HepG2 (cell line): Measurements from ENCODE around the gene ZNF3. TPM values are rescaled to one million over a fixed set of nuclear protein-coding genes. Genes with fewer than 3 reads are reported as not detected.

ENCODE experiments used
- BCLAF1 ChIP-seq: fragments of 450-650 bp; IDR thresholded peaks from 2 replicates; pipeline ENCODE4 v1.6.1; 2017; ENCODE audit warnings: mild to moderate bottlenecking
- CBX1 ChIP-seq: IDR thresholded peaks from one replicate; pipeline ENCODE4 v1.6.1; 2016; ENCODE audit warnings: antibody characterized with exemption, low read depth
- GLI4 ChIP-seq: sonication (generic); formaldehyde crosslinking; IDR thresholded peaks from 2 replicates; pipeline ENCODE4 v1.5.1; 2020; ENCODE audit warnings: missing genetic modification reagents, mild to moderate bottlenecking, moderate library complexity, borderline replicate concordance
- HNRNPLL ChIP-seq: fragments of 200-400 bp; formaldehyde crosslinking; IDR thresholded peaks from 2 replicates; pipeline ENCODE4 v1.6.1; 2017; ENCODE audit warnings: mild to moderate bottlenecking, low read depth, low read length; ENCODE audit not compliant: poor library complexity, severe bottlenecking
- NFRKB ChIP-seq: fragments of 450-650 bp; IDR thresholded peaks from 2 replicates; pipeline ENCODE4 v1.6.1; 2017
- PRDM10 ChIP-seq: sonication (generic); formaldehyde crosslinking; IDR thresholded peaks from 2 replicates; pipeline ENCODE4 v1.4.0; 2020; ENCODE audit warnings: low read depth, missing genetic modification reagents
- PRMT3 ChIP-seq: sonication (generic); formaldehyde crosslinking; IDR thresholded peaks from 2 replicates; pipeline ENCODE4 v1.8.1; 2022; ENCODE audit warnings: low read depth, mild to moderate bottlenecking, moderate library complexity, missing genetic modification reagents, borderline replicate concordance
- SMYD3 ChIP-seq: sonication (generic); formaldehyde crosslinking; IDR thresholded peaks from 2 replicates; pipeline ENCODE4 v1.8.1; 2023; ENCODE audit warnings: mild to moderate bottlenecking, missing genetic modification reagents
- SNRNP70 ChIP-seq: fragments of 200-400 bp; formaldehyde crosslinking; IDR thresholded peaks from 2 replicates; pipeline ENCODE4 v1.6.1; 2017; ENCODE audit warnings: mild to moderate bottlenecking, low read depth, low read length, moderate library complexity
- ZNF292 ChIP-seq: sonication (generic); formaldehyde crosslinking; IDR thresholded peaks from 2 replicates; pipeline ENCODE4 v1.8.1; 2022; ENCODE audit warnings: mild to moderate bottlenecking, low read depth, missing genetic modification reagents, borderline replicate concordance
- ZNF337 ChIP-seq: sonication (generic); formaldehyde crosslinking; IDR thresholded peaks from 2 replicates; pipeline ENCODE4 v1.5.1; 2020; ENCODE audit warnings: missing genetic modification reagents, low read depth, mild to moderate bottlenecking, borderline replicate concordance
- ZNF501 ChIP-seq: sonication (generic); formaldehyde crosslinking; IDR thresholded peaks from 2 replicates; pipeline ENCODE4 v1.5.1; 2020; ENCODE audit warnings: mild to moderate bottlenecking, moderate library complexity, missing genetic modification reagents
- ZNF569 ChIP-seq: sonication (generic); formaldehyde crosslinking; IDR thresholded peaks from 2 replicates; pipeline ENCODE4 v1.5.0; 2020; ENCODE audit warnings: mild to moderate bottlenecking, missing genetic modification reagents, moderate library complexity, borderline replicate concordance
- ZNF644 ChIP-seq: IDR thresholded peaks from 2 replicates; pipeline ENCODE4 v1.6.1; 2016; ENCODE audit warnings: low read depth
- polyA plus RNA-seq, 8 experiments: library from polyadenylated mRNA; depleted of rRNA in 3 of 8; stranded (reverse) in 7 of 8; unstranded in 1 of 8; fragments of >200 nt; fragmentation: Illumina TruSeq in 4 of 8; extraction: Trizol in 4 of 8; gene quantifications; 2 replicates each; pipeline versions ENCODE4 v1.2.1 to v1.2.3, GENCODE V29; 2011 to 2016; ENCODE audit warnings: low read depth in 4 of 8, missing spikeins in 1 of 8, mixed read lengths in 1 of 8; ENCODE audit not compliant: insufficient read depth in 1 of 8
- total RNA-seq, 5 experiments: library from RNA; depleted of rRNA; stranded (reverse); fragments of >200 nt; fragmentation: Illumina TruSeq; extraction: Trizol; gene quantifications; 2 replicates each; pipeline ENCODE4 v1.2.3, GENCODE V29; 2016; ENCODE audit warnings: low read depth in 1 of 5
- TF ChIP-seq, protein P1 (sequence below): sonication (generic); formaldehyde crosslinking; IDR thresholded peaks from 2 replicates; pipeline ENCODE4; 2020; ENCODE audit warnings: missing genetic modification reagents, mild to moderate bottlenecking, borderline replicate concordance

The ZNF3 gene
- total and polyA plus RNA-seq, 2 of the 13 experiments (the other 11 are each of a cell fraction or from before 2014, with no cell fraction given) = 33.7 to 56.9 TPM

DNA sequence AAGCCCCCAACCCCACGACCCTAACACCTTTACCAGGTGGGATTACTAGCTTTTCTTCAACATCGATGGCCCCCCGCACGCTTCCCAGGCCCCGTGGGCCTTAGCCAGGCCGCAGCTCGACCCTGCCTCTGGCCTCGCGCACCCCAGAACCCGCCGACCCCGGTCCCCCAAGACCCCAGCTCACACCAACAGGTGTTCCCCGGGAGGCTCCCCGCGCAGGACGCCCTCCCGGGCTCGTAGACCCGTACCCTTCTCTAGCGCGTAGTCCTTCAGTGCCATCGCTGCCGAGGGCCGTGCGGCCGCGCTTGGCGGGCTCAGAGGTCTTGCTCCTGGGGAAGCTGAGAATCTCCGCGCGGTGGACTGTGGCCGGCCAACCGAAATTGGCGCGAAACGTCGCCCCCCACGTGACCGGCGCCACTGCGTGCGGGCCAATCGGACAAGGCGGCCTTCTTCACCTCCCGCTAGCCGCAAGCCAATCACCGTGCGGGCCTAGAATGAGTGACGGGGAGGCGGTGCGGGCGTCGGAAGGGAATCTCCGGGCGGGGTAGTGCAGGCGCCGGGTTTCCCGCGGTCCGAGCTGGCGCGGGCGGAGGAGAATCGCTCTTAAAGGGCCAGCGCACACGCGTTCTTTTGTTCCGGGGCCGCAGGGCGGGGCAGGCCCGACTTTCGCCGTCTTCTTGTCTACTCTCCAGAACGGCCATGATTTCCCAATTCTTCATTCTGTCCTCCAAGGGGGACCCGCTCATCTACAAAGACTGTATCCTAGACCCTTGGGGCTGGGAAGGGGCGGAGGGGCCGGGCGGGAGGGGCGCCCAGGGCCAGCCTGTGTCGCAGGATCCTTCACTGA lies 19.7 kb upstream of the ZNF3 start, which contains the start of the genes AP4M1 and MCM7 (continued):
- no peak for TF ChIP-seq ZNF569
- TF ChIP-seq CBX1 = no peak
- TF ChIP-seq, protein P1, sequence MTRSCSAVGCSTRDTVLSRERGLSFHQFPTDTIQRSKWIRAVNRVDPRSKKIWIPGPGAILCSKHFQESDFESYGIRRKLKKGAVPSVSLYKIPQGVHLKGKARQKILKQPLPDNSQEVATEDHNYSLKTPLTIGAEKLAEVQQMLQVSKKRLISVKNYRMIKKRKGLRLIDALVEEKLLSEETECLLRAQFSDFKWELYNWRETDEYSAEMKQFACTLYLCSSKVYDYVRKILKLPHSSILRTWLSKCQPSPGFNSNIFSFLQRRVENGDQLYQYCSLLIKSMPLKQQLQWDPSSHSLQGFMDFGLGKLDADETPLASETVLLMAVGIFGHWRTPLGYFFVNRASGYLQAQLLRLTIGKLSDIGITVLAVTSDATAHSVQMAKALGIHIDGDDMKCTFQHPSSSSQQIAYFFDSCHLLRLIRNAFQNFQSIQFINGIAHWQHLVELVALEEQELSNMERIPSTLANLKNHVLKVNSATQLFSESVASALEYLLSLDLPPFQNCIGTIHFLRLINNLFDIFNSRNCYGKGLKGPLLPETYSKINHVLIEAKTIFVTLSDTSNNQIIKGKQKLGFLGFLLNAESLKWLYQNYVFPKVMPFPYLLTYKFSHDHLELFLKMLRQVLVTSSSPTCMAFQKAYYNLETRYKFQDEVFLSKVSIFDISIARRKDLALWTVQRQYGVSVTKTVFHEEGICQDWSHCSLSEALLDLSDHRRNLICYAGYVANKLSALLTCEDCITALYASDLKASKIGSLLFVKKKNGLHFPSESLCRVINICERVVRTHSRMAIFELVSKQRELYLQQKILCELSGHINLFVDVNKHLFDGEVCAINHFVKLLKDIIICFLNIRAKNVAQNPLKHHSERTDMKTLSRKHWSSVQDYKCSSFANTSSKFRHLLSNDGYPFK (CRISPR knock-in tag) = no peak; the same call in 1 of the 2 replicates
- TF ChIP-seq HNRNPLL = peak; percentile 67
- TF ChIP-seq ZNF337 = peak; percentile 65
- 0 out of 2 replicates have a peak, but pooled peaks have one; percentile 56 for TF ChIP-seq PRMT3
- TF ChIP-seq ZNF292 = no peak
- no peak for TF ChIP-seq NFRKB
- TF ChIP-seq ZNF501 (CRISPR knock-in tag) = 0 out of 2 replicates have a peak, but pooled peaks have one; percentile 7
- TF ChIP-seq GLI4 (CRISPR knock-in tag) = no peak; the same call in 1 of the 2 replicates
- no peak for TF ChIP-seq BCLAF1
- 0 out of 2 replicates have a peak, but pooled peaks have one; percentile 48 for TF ChIP-seq SMYD3
- no peak for TF ChIP-seq SNRNP70
- no peak for TF ChIP-seq PRDM10 (CRISPR knock-in tag)
- no peak for TF ChIP-seq ZNF644 (CRISPR knock-in tag)
